ENCODE results near the gene C5. TPM values are rescaled to one million over a fixed set of nuclear protein-coding genes. Genes with fewer than 3 reads are reported as not detected.

C5 gene
- total RNA-seq, 1 experiment from 2014 or later, result 0.74 TPM

DNA sequence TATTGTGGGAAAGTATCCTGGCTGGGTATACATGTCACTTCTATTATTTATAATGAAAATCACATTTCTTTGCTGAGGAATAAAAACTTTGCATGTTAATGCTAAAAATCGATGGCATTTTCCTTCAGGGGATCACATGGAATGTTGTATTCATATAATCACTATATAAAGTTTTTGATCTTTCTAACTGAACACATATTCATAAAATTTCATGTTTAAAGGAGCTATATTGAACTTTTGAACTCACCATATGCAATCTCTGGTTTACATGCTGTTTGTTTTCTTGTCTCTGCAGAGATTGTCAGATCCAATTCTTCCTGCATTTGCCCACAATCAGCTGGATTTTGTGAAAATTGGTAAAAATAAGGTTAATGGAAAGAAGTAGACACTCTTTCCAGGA, 90.1 kb downstream of the C5 start:
- Histone ChIP-seq H4K8ac (replicated peaks; ENCODE audit: insufficient read length, low read depth, low read length) (no peak overlapping the region), H3K9ac (ENCODE audit: extremely low read depth, insufficient read length, low read length) (no peak overlapping the region), H4K20me1 (ENCODE audit: control insufficient read depth, insufficient read depth, insufficient read length) (no peaks in the 10 kb centered on the region), H3T11ph (ENCODE audit: low read length) (no peak overlapping the region), H3K4ac (ENCODE audit: low read depth, low read length) (no peak overlapping the region), H4K5ac (ENCODE audit: insufficient read length, low read depth, low read length) (no peak overlapping the region), H3K4me1 (ENCODE audit: insufficient read depth, low read length) (no peaks in the 10 kb centered on the region; the same call in 1 of the 2 replicates), H2BK15ac (ENCODE audit: low read depth, low read length) (no peak overlapping the region), H3K23ac (ENCODE audit: insufficient read length, low read depth, low read length) (no peak overlapping the region), H2AK5ac (ENCODE audit: insufficient read length, low read length) (no peak overlapping the region), H3K4me2 (ENCODE audit: insufficient read depth, insufficient read length, low read length) (no peak overlapping the region), H3K27ac (ENCODE audit: insufficient read length, low read depth, low read length) (no peak overlapping the region), H3K27me3 (ENCODE audit: insufficient read depth, low read length) (no peaks in the 10 kb centered on the region), H2BK12ac (ENCODE audit: insufficient read length, low read depth, low read length) (no peak overlapping the region), H3K56ac (ENCODE audit: insufficient read length, low read depth, low read length) (no peak overlapping the region), H3K14ac (ENCODE audit: insufficient read depth, low read length) (no peak overlapping the region), H3K79me2 (ENCODE audit: insufficient read depth, low read length) (no peaks in the 10 kb centered on the region), H3K18ac (ENCODE audit: insufficient read length, low read depth, low read length) (no peak overlapping the region), H2BK5ac (ENCODE audit: insufficient read length, low read length) (no peak overlapping the region), H3K9me3 (ENCODE audit: control insufficient read depth, low read depth, low read length) (no peaks in the 10 kb centered on the region), H2BK120ac (ENCODE audit: low read depth, low read length, poor library complexity, severe bottlenecking) (no peak overlapping the region), H2AFZ (ENCODE audit: low read length) (no peak overlapping the region), H4K91ac (ENCODE audit: insufficient read length, low read depth, low read length) (no peak overlapping the region), H2BK20ac (ENCODE audit: low read depth, low read length, poor library complexity, severe bottlenecking) (no peak overlapping the region), H3K79me1 (ENCODE audit: insufficient read depth, low read depth, low read length, poor library complexity, severe bottlenecking) (no peaks in the 10 kb centered on the region), H3K23me2 (ENCODE audit: insufficient read length, low read depth, low read length, poor library complexity, severe bottlenecking) (no peaks in the 10 kb centered on the region)
- H3K27me3 Mint-ChIP-seq (ENCODE audit: low read depth), result peaks cover 1% of the 10 kb centered on the region
- DNase-seq, result no peak
- H3K27ac Mint-ChIP-seq, result no peak overlapping the region
- H3K36me3 Mint-ChIP-seq (ENCODE audit: insufficient read depth in 1 of 3, low read depth in 3 of 3), result no peaks in the 10 kb centered on the region
- H3K4me3 Mint-ChIP-seq, result no peak overlapping the region
- no CpG with 5 or more reads among the region's 1 CpG for WGBS (ENCODE audit: extremely low coverage, insufficient read length, low lambda C conversion rate)
- H3K9me3 Mint-ChIP-seq, result no peaks in the 10 kb centered on the region
- TF ChIP-seq, protein P1, sequence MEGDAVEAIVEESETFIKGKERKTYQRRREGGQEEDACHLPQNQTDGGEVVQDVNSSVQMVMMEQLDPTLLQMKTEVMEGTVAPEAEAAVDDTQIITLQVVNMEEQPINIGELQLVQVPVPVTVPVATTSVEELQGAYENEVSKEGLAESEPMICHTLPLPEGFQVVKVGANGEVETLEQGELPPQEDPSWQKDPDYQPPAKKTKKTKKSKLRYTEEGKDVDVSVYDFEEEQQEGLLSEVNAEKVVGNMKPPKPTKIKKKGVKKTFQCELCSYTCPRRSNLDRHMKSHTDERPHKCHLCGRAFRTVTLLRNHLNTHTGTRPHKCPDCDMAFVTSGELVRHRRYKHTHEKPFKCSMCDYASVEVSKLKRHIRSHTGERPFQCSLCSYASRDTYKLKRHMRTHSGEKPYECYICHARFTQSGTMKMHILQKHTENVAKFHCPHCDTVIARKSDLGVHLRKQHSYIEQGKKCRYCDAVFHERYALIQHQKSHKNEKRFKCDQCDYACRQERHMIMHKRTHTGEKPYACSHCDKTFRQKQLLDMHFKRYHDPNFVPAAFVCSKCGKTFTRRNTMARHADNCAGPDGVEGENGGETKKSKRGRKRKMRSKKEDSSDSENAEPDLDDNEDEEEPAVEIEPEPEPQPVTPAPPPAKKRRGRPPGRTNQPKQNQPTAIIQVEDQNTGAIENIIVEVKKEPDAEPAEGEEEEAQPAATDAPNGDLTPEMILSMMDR (conservative IDR thresholded peaks at IDR 0.05), result no peak
- peaks cover 9 to 14% of the 10 kb centered on the region in 2 experiments for H3K4me1 Mint-ChIP-seq

Measured in H9 (cell line).